GM12878 (cell line): Measurements from ENCODE around the gene DTL.

Experiments
- BACH1 ChIP-seq: fragments of 450-650 bp; IDR thresholded peaks from 2 replicates; pipeline ENCODE4 v1.6.1; 2017; ENCODE audit warnings: mild to moderate bottlenecking, borderline replicate concordance
- CREM ChIP-seq: IDR thresholded peaks from 2 replicates; pipeline ENCODE4 v1.6.1; 2014; ENCODE audit warnings: antibody characterized with exemption, low read depth
- CTCF ChIP-seq, 3 experiments: IDR thresholded peaks in 2 of 3; conservative IDR thresholded peaks in 1 of 3; 2 replicates each; pipeline ENCODE4 v1.5.1; 2011; ENCODE audit warnings: low read depth in 3 of 3, low read length in 3 of 3, mild to moderate bottlenecking in 3 of 3, control low read depth in 2 of 3, moderate library complexity in 2 of 3, inconsistent platforms in 1 of 3, mixed read lengths in 1 of 3; ENCODE audit not compliant: control insufficient read depth in 2 of 3, insufficient read depth in 1 of 3; ENCODE audit errors: extremely low read depth in 1 of 3
- FOXM1 ChIP-seq: IDR thresholded peaks from 2 replicates; pipeline ENCODE4 v1.6.1; 2012; ENCODE audit warnings: low read depth, mild to moderate bottlenecking, inconsistent platforms, low read length, moderate library complexity
- GABPA ChIP-seq: IDR thresholded peaks from 2 replicates; pipeline ENCODE4 v1.6.1; 2014; ENCODE audit warnings: antibody characterized with exemption, low read depth, mild to moderate bottlenecking, inconsistent platforms
- NFYA ChIP-seq: IDR thresholded peaks from 2 replicates; pipeline ENCODE4 v1.6.1; 2011; ENCODE audit warnings: low read depth, mild to moderate bottlenecking, low read length, improper control_type of control experiment, borderline replicate concordance
- POLR2AphosphoS5 ChIP-seq: IDR thresholded peaks from 2 replicates; pipeline ENCODE4 v1.6.1; 2011; ENCODE audit warnings: mild to moderate bottlenecking, low read length, inconsistent platforms
- SMC3 ChIP-seq: IDR thresholded peaks from 2 replicates; pipeline ENCODE4 v1.6.1; 2011; ENCODE audit warnings: low read length, improper control_type of control experiment, borderline replicate concordance
- TBL1XR1 ChIP-seq: IDR thresholded peaks from 2 replicates; pipeline ENCODE4 v1.6.1; 2012; ENCODE audit warnings: low read depth, low read length, improper control_type of control experiment
- ZNF274 ChIP-seq: IDR thresholded peaks from one replicate; pipeline ENCODE4 v1.8.0; 2011; ENCODE audit not compliant: insufficient read length, insufficient read depth

- TF ChIP-seq POLR2AphosphoS5 (no peak), CTCF (IDR thresholded peaks at IDR 0.05 in 2 of 3, conservative IDR thresholded peaks at IDR 0.05 in 1 of 3; ENCODE audit: control insufficient read depth in 2 of 3, extremely low read depth in 1 of 3, insufficient read depth in 1 of 3, low read depth in 3 of 3, low read length in 3 of 3) (no peak), FOXM1 (no peak), BACH1 (no peak), GABPA (no peak), CREM (no peak), SMC3 (no peak), ZNF274 (no peak), NFYA (no peak), TBL1XR1 (no peak)
These were observed 37.9 kb downstream of the DTL start for GRCh38 chr1:212073490-212073889.
